Gastroesophageal sphincter (tissue), 4 donors: ENCODE results near the gene ZSWIM7. TPM values are rescaled to one million over a fixed set of nuclear protein-coding genes. Genes with fewer than 3 reads are reported as not detected.

Experiments used
- ATAC-seq: fragments of 150-250 bp; one replicate; pipeline ENCODE4 v1.9.1; 2016; ENCODE audit warnings: mild to moderate bottlenecking, moderate library complexity
- H3K27ac ChIP-seq, 4 donors: fragments of 200-600 bp; sonication (generic) in 3 of 4; 1 replicate in 3 of 4; 2 replicates in 1 of 4; pipeline ENCODE4 v1.5.1; 2016 to 2019
- H3K27me3 ChIP-seq: fragments of 200-600 bp; sonication (generic); one replicate; pipeline ENCODE4 v1.5.1; 2019
- H3K36me3 ChIP-seq, 2 donors: fragments of 200-600 bp; sonication (generic); one replicate each; pipeline ENCODE4 v1.5.1; 2019; ENCODE audit warnings: control low read depth in 1 of 2
- H3K4me1 ChIP-seq, 3 donors: fragments of 200-600 bp; sonication (generic); 1 replicate in 2 of 3; 2 replicates in 1 of 3; pipeline ENCODE4 v1.5.1; 2016 to 2019; ENCODE audit warnings: control low read depth in 2 of 3
- H3K4me3 ChIP-seq, 2 donors: fragments of 200-600 bp; sonication (generic); one replicate each; pipeline ENCODE4 v1.5.1; 2019; ENCODE audit warnings: mild to moderate bottlenecking in 1 of 2, moderate library complexity in 1 of 2
- H3K9me3 ChIP-seq, 3 donors: fragments of 200-600 bp; sonication (generic); one replicate each; pipeline ENCODE4 v1.5.1; 2017 to 2019; ENCODE audit warnings: control low read depth in 2 of 3
- EP300 ChIP-seq: sonication (generic); formaldehyde crosslinking; IDR thresholded peaks from one replicate; pipeline ENCODE4 v1.6.1; 2017; ENCODE audit warnings: antibody characterized with exemption, mild to moderate bottlenecking
- POLR2A ChIP-seq, 2 donors: fragments of 450-650 bp; IDR thresholded peaks; one replicate each; pipeline ENCODE4 v1.6.1; 2017; ENCODE audit warnings: antibody characterized with exemption in 2 of 2, mild to moderate bottlenecking in 2 of 2, moderate library complexity in 1 of 2
- POLR2AphosphoS5 ChIP-seq: sonication (generic); formaldehyde crosslinking; IDR thresholded peaks from one replicate; pipeline ENCODE4 v1.6.1; 2017; ENCODE audit warnings: antibody characterized with exemption
- WGBS, 2 donors: methylation state at CpG; one replicate each; pipeline ENCODE4 v1.1.5; 2018; ENCODE audit warnings: low coverage in 1 of 2; 5-methylcytosine and 5-hydroxymethylcytosine counted together
- total RNA-seq, 4 donors: library from RNA; depleted of rRNA; stranded (reverse); fragments of >200 nt; gene quantifications; one replicate each; pipeline ENCODE4 v1.1.0, GENCODE V29; 2016
- TF ChIP-seq, protein P1 (sequence below), 4 experiments: fragments of 200-600 bp in 2 of 4; fragments of 450-650 bp in 2 of 4; sonication (generic) in 1 of 4; IDR thresholded peaks; one replicate each; pipeline ENCODE4 v1.5.1; 2017 to 2019; ENCODE audit warnings: antibody characterized with exemption in 4 of 4, mild to moderate bottlenecking in 2 of 4, moderate library complexity in 2 of 4

The ZSWIM7 gene
- total RNA-seq, 4 donors from 2014 or later: 12.1 to 32.4 (median 13.6) TPM

DNA sequence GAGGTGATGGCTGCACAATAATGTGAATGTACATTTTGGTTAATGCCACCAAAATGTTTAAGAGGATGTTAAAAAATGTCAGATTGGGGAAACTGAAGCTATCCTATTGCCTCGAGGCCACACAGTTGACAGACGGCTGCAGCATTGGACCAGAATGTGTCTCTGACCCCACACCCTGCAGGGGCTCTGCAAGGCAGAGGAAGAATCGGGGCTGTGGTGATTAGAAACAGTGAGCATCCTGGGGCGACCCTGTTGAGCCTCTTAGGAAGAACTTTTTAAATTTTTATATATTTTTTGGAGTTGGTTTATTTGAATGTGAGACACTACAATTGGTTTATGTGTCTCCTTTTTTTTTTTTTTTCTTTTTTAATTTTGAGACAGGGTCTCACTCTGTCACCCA lies 69.6 kb downstream of the ZSWIM7 start:
- no peaks in the 10 kb centered on the region for H3K9me3 ChIP-seq
- WGBS, 2 donors: 72 to 89% methylated on average over 2 to 4 of the region's 4 CpGs
- no peaks in the 10 kb centered on the region for H3K36me3 ChIP-seq
- no peaks in the 10 kb centered on the region for H3K4me1 ChIP-seq
- no peak overlapping the region for H3K27ac ChIP-seq
- ATAC-seq: no peak
- H3K4me3 ChIP-seq: no peak overlapping the region
- TF ChIP-seq POLR2A (IDR thresholded peaks at IDR 0.05): no peak
- TF ChIP-seq, protein P1, sequence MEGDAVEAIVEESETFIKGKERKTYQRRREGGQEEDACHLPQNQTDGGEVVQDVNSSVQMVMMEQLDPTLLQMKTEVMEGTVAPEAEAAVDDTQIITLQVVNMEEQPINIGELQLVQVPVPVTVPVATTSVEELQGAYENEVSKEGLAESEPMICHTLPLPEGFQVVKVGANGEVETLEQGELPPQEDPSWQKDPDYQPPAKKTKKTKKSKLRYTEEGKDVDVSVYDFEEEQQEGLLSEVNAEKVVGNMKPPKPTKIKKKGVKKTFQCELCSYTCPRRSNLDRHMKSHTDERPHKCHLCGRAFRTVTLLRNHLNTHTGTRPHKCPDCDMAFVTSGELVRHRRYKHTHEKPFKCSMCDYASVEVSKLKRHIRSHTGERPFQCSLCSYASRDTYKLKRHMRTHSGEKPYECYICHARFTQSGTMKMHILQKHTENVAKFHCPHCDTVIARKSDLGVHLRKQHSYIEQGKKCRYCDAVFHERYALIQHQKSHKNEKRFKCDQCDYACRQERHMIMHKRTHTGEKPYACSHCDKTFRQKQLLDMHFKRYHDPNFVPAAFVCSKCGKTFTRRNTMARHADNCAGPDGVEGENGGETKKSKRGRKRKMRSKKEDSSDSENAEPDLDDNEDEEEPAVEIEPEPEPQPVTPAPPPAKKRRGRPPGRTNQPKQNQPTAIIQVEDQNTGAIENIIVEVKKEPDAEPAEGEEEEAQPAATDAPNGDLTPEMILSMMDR (IDR thresholded peaks at IDR 0.05): no peak
- TF ChIP-seq EP300: no peak
- no peak for TF ChIP-seq POLR2AphosphoS5
- H3K27me3 ChIP-seq: peaks cover 6% of the 10 kb centered on the region

DNA sequence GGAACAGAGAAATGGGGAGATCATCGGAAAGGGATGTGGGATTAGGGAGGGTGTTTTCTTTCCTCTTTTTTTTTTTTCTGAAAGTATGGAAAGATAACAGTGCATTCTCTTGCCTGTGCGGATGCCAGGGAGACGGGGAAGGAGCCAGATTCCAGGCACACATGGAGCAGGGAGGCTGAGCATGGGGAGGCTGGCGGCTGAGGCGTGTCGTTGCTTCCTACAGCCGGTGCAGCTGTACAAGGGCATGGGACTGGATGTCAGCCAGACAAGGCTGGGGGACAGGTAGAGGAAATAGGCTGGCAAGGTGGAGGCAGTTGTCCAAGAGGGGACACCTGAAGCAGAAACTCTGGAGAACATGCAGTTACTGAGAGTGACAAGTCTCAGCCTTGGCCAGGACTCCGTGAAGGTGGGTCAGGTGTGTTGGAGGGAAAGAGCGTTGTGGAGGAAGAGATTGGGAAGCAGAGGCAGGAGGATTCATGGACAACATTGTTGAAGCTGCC lies 71.2 kb downstream of the ZSWIM7 start:
- no peak for ATAC-seq
- WGBS, 2 donors: 46 to 91% methylated on average over 7 to 9 of the region's 9 CpGs
- TF ChIP-seq EP300 (no peak), POLR2A (IDR thresholded peaks at IDR 0.05) (no peak), POLR2AphosphoS5 (no peak)
- TF ChIP-seq, protein P1 (IDR thresholded peaks at IDR 0.05): no peak
- H3K4me3 ChIP-seq: no peak overlapping the region
- H3K36me3 ChIP-seq: no peaks in the 10 kb centered on the region
- H3K4me1 ChIP-seq: no peaks in the 10 kb centered on the region
- H3K9me3 ChIP-seq: no peaks in the 10 kb centered on the region
- peaks cover 6% of the 10 kb centered on the region for H3K27me3 ChIP-seq
- H3K27ac ChIP-seq: no peak overlapping the region

Other genes starting within 250 kb of the ZSWIM7 start
- 1 to 10 TPM in 2 of 4 donors, under 1 TPM in 1, not detected in 1; 0.40 to 2.0 (median 1.2) TPM for gene ADORA2B, start 54.6 kb downstream of the ZSWIM7 start, total RNA-seq
- gene TTC19, start 120 bp upstream of the ZSWIM7 start, total RNA-seq: 10 to 100 TPM; 22.1 to 57.1 (median 40.0) TPM
- gene NCOR1, start 215.8 kb upstream of the ZSWIM7 start, total RNA-seq: 100 to 1,000 TPM in 3 of 4 donors, 10 to 100 TPM in 1; 76.3 to 160 (median 108) TPM
- gene PIGL, start 217.5 kb upstream of the ZSWIM7 start, total RNA-seq: 10 to 100 TPM in 3 of 4 donors, 1 to 10 TPM in 1; 5.6 to 73.0 (median 29.6) TPM